DND-41 (cell line): ENCODE measurements around the gene CDC42BPG.
A peak's percentile ranks its signal among the peaks of the same experiment; 100 is the strongest.

Experiments
- ATAC-seq: fragments of 200-7000 bp; cut with Tn5 transposase; 3 replicates; pipeline ENCODE4 v1.9.1; 2021; ENCODE audit warnings: low read depth; ENCODE audit not compliant: insufficient read depth
- DNase-seq: peaks from one replicate; pipeline ENCODE4 v3.0.0-alpha.2; 2020
- H2AFZ ChIP-seq: 2 replicates; pipeline ENCODE4 v1.6.0; 2012; ENCODE audit warnings: low read depth, low read length
- H3K27ac ChIP-seq: 2 replicates; pipeline ENCODE4 v1.5.1; 2012; ENCODE audit warnings: low read length, inconsistent platforms
- H3K27me3 ChIP-seq: fragments of 200-600 bp; sonication (generic); 2 replicates; pipeline ENCODE4 v1.6.0; 2012; ENCODE audit warnings: low read length, mild to moderate bottlenecking, inconsistent platforms; ENCODE audit not compliant: insufficient read depth, poor library complexity
- H3K36me3 ChIP-seq: 2 replicates; pipeline ENCODE4 v1.5.1; 2012; ENCODE audit warnings: low read length, inconsistent platforms; ENCODE audit not compliant: insufficient read depth
- H3K4me1 ChIP-seq: 2 replicates; pipeline ENCODE4 v1.5.1; 2012; ENCODE audit warnings: mild to moderate bottlenecking, low read length; ENCODE audit not compliant: insufficient read depth
- H3K4me2 ChIP-seq: 2 replicates; pipeline ENCODE4 v1.6.0; 2012; ENCODE audit warnings: mild to moderate bottlenecking, moderate library complexity, low read length, inconsistent platforms; ENCODE audit not compliant: insufficient read depth
- H3K4me3 ChIP-seq, 2 experiments: fragments of 200-600 bp in 1 of 2; shearing (Covaris generic) in 1 of 2; 2 replicates each; pipeline ENCODE4 v1.5.1; 2012 to 2016; ENCODE audit warnings: inconsistent platforms in 2 of 2, low read length in 2 of 2, mild to moderate bottlenecking in 2 of 2, low read depth in 1 of 2, moderate library complexity in 1 of 2
- H3K79me2 ChIP-seq: 2 replicates; pipeline ENCODE4 v1.6.0; 2012; ENCODE audit warnings: low read length, inconsistent platforms; ENCODE audit not compliant: insufficient read depth
- H3K9ac ChIP-seq: 2 replicates; pipeline ENCODE4 v1.6.0; 2012; ENCODE audit warnings: low read depth, mild to moderate bottlenecking, inconsistent platforms, low read length, moderate library complexity
- H3K9me3 ChIP-seq: 2 replicates; pipeline ENCODE4 v1.5.1; 2012; ENCODE audit warnings: low read length, moderate library complexity, mild to moderate bottlenecking, inconsistent platforms; ENCODE audit not compliant: insufficient read depth, severe bottlenecking
- H4K20me1 ChIP-seq: 2 replicates; pipeline ENCODE4 v1.6.0; 2012; ENCODE audit warnings: low read length; ENCODE audit not compliant: insufficient read depth
- CTCF ChIP-seq: IDR thresholded peaks from 2 replicates; pipeline ENCODE4 v1.5.1; 2012; ENCODE audit warnings: borderline replicate concordance, low read length, moderate library complexity, mild to moderate bottlenecking; ENCODE audit not compliant: poor library complexity, severe bottlenecking; ENCODE audit errors: extremely low read depth
- EZH2 ChIP-seq: IDR thresholded peaks from 3 replicates; pipeline ENCODE4 v1.6.1; 2012; ENCODE audit warnings: borderline replicate concordance, low read depth, mild to moderate bottlenecking, moderate library complexity, low read length, inconsistent platforms; ENCODE audit not compliant: severe bottlenecking

CDC42BPG gene

GRCh38 chr11:64876835-64877341, 32.4 kb upstream of the CDC42BPG start:
- DNase-seq: no peak
- peak overlapping the region; percentile 81 for H3K9ac ChIP-seq
- H3K27me3 ChIP-seq: no peaks in the 10 kb centered on the region
- H3K27ac ChIP-seq: peak overlapping the region; percentile 72; the same call in 1 of the 2 replicates
- no peak for ATAC-seq
- H3K4me3 ChIP-seq: peak overlapping the region in 1 of 2 experiments; percentile 100; a peak in 2 of 4 replicates
- peaks cover 26% of the 10 kb centered on the region for H4K20me1 ChIP-seq
- H3K9me3 ChIP-seq: no peaks in the 10 kb centered on the region
- peaks cover 36% of the 10 kb centered on the region for H3K79me2 ChIP-seq
- H3K4me2 ChIP-seq: peak overlapping the region; percentile 93
- TF ChIP-seq EZH2: no peak
- no peak for TF ChIP-seq CTCF
- peaks cover 19% of the 10 kb centered on the region for H3K36me3 ChIP-seq
- H2AFZ ChIP-seq: no peak overlapping the region
- peaks cover 53% of the 10 kb centered on the region for H3K4me1 ChIP-seq

- Histone ChIP-seq H3K4me2 (peak overlapping the region; percentile 93), H3K27me3 (no peaks in the 10 kb centered on the region), H3K4me1 (peaks cover 51% of the 10 kb centered on the region), H3K9ac (peak overlapping the region; percentile 81; the same call in 1 of the 2 replicates), H3K79me2 (peaks cover 36% of the 10 kb centered on the region), H2AFZ (no peak overlapping the region), H4K20me1 (peaks cover 26% of the 10 kb centered on the region), H3K36me3 (peaks cover 24% of the 10 kb centered on the region), H3K9me3 (no peaks in the 10 kb centered on the region), H3K4me3 (peak overlapping the region in 1 of 2 experiments; percentile 100; a peak in 2 of 4 replicates), H3K27ac (no peak overlapping the region)
- DNase-seq (no peak), ATAC-seq (no peak)
- no peak for TF ChIP-seq CTCF
- TF ChIP-seq EZH2: no peak
Observed at GRCh38 chr11:64876229-64876750, 31.8 kb upstream of the CDC42BPG start.

- H4K20me1 ChIP-seq: peaks cover 29% of the 10 kb centered on the region
- H3K79me2 ChIP-seq: peaks cover 40% of the 10 kb centered on the region
- no peaks in the 10 kb centered on the region for H3K27me3 ChIP-seq
- H3K9me3 ChIP-seq: no peaks in the 10 kb centered on the region
- DNase-seq (no peak), ATAC-seq (no peak)
- peaks cover 44% of the 10 kb centered on the region for H3K4me1 ChIP-seq
- peaks cover 31% of the 10 kb centered on the region for H3K36me3 ChIP-seq
- peak overlapping the region; percentile 81; the same call in 1 of the 2 replicates for H3K9ac ChIP-seq
- no peak overlapping the region for H2AFZ ChIP-seq
- TF ChIP-seq CTCF (no peak), EZH2 (no peak)
- H3K27ac ChIP-seq: no peak overlapping the region
- H3K4me3 ChIP-seq: no peak overlapping the region
- H3K4me2 ChIP-seq: peak overlapping the region; percentile 93
Observed at GRCh38 chr11:64875369-64876228, 31.1 kb upstream of the CDC42BPG start.
